Body of pancreas (tissue), 4 donors: ENCODE measurements around the gene GNPTG. TPM values are rescaled to one million over a fixed set of nuclear protein-coding genes. Genes with fewer than 3 reads are reported as not detected.

Experiments
- ATAC-seq: fragments of 150-250 bp; one replicate; pipeline ENCODE4 v1.9.1; 2016
- DNase-seq, 4 donors: peaks; one replicate each; pipeline ENCODE4 v3.0.0-alpha.2; 2019
- H3K27ac ChIP-seq, 4 donors: fragments of 200-600 bp; sonication (generic); 1 replicate in 3 of 4; 2 replicates in 1 of 4; pipeline versions ENCODE4 v1.5.1 to v1.6.1; 2016 to 2019; ENCODE audit warnings: mild to moderate bottlenecking in 1 of 4, mixed read lengths in 1 of 4, moderate library complexity in 1 of 4
- H3K27me3 ChIP-seq, 2 donors: fragments of 200-600 bp; sonication (generic); one replicate each; pipeline ENCODE4 v1.6.0; 2016; ENCODE audit warnings: mild to moderate bottlenecking in 1 of 2
- H3K36me3 ChIP-seq, 2 donors: fragments of 200-600 bp; sonication (generic); replicated peaks in 1 of 2; 2 replicates each; pipeline ENCODE4 v1.5.1; 2016; ENCODE audit warnings: low read depth in 2 of 2; ENCODE audit not compliant: insufficient read depth in 1 of 2
- H3K4me1 ChIP-seq: fragments of 200-600 bp; sonication (generic); one replicate; pipeline ENCODE4 v1.6.0; 2016
- H3K4me3 ChIP-seq, 2 donors: fragments of 200-600 bp; sonication (generic); 1 replicate in 1 of 2; 2 replicates in 1 of 2; pipeline ENCODE4 v1.5.1; 2016 to 2019
- H3K9me3 ChIP-seq, 3 donors: fragments of 200-600 bp; sonication (generic); 1 replicate in 2 of 3; 2 replicates in 1 of 3; pipeline ENCODE4 v1.5.1; 2016
- POLR2A ChIP-seq, 3 donors: fragments of 450-650 bp; IDR thresholded peaks; one replicate each; pipeline ENCODE4 v1.6.1; 2016; ENCODE audit warnings: antibody characterized with exemption in 3 of 3, mild to moderate bottlenecking in 2 of 3
- WGBS, 2 donors: methylation state at CpG; one replicate each; pipeline ENCODE4 v1.1.5; 2017; 5-methylcytosine and 5-hydroxymethylcytosine counted together
- intact Hi-C: fragments of 100-400 bp; cut with DNase I; formaldehyde crosslinking; loops from one replicate; pipeline ENCODE4 v1.15.1; 2023
- total RNA-seq, 2 donors: library from RNA; depleted of rRNA; stranded (reverse); fragments of >200 nt; gene quantifications; one replicate each; pipeline ENCODE4 v1.1.0, GENCODE V29; 2016
- TF ChIP-seq, protein P1 (sequence below), 7 experiments: fragments of 450-650 bp in 4 of 7; fragments of 200-600 bp in 3 of 7; sonication (generic) in 3 of 7; IDR thresholded peaks; one replicate each; pipeline ENCODE4 v1.5.1; 2016 to 2019; ENCODE audit warnings: antibody characterized with exemption in 7 of 7

GNPTG gene
- total RNA-seq, 2 donors from 2014 or later = 38.1 to 98.2 TPM

DNA sequence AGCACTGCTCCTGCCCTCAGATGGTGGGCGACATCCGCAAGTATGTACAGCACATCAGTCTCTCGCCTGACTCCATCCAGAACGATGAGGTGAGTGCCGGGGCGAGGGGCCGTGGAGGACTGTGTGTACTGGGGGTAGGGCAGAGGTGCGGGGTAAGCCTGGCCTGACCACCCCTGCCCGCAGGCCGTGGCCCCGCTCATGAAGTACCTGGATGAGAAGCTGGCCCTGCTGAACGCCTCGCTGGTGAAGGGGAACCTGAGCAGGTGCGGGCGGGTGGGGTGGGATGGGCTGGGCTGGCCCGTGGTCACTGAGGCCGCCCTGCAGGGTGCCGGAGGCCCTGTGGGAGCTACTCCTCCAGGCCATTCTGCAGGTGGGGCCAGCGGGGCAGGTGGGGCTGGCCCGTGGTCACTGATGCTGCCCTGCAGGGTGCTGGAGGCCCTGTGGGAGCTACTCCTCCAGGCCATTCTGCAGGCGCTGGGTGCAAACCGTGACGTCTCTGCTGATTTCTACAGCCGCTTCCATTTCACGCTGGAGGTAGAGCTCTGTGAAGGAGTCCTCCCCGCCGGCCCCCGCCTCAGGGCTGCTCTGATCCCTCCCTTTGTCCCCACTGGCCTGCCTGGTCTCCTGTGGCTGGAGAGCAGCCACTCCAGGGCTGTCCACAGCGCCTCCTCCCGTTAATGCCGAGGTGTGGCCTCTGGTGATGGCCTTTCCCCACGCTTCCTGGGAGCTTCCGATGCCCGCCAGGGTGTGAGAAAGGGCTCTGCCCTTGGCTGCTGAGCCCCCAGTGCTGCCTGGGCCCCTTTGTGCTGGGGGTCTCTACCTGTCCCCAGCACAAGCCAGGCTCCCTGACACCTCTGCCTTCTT, 5.1 kb upstream of the GNPTG start:
- no peak for TF ChIP-seq POLR2A (IDR thresholded peaks at IDR 0.05)
- TF ChIP-seq, protein P1, sequence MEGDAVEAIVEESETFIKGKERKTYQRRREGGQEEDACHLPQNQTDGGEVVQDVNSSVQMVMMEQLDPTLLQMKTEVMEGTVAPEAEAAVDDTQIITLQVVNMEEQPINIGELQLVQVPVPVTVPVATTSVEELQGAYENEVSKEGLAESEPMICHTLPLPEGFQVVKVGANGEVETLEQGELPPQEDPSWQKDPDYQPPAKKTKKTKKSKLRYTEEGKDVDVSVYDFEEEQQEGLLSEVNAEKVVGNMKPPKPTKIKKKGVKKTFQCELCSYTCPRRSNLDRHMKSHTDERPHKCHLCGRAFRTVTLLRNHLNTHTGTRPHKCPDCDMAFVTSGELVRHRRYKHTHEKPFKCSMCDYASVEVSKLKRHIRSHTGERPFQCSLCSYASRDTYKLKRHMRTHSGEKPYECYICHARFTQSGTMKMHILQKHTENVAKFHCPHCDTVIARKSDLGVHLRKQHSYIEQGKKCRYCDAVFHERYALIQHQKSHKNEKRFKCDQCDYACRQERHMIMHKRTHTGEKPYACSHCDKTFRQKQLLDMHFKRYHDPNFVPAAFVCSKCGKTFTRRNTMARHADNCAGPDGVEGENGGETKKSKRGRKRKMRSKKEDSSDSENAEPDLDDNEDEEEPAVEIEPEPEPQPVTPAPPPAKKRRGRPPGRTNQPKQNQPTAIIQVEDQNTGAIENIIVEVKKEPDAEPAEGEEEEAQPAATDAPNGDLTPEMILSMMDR (IDR thresholded peaks at IDR 0.05) = no peak
- no peak for DNase-seq
- H3K4me3 ChIP-seq = no peak overlapping the region
- H3K27ac ChIP-seq = no peak overlapping the region
- no peaks in the 10 kb centered on the region for H3K9me3 ChIP-seq
- H3K27me3 ChIP-seq = no peaks in the 10 kb centered on the region
- 72% methylated on average over 33 of the region's 34 CpGs; no CpG with 5 or more reads in 1 of the 2 donors for WGBS, 2 donors
- intact Hi-C loops = no loop called here
- peaks cover 3 to 5% of the 10 kb centered on the region in 2 donors for H3K36me3 ChIP-seq
- no peak for ATAC-seq
- H3K4me1 ChIP-seq = peaks cover 31% of the 10 kb centered on the region

DNA sequence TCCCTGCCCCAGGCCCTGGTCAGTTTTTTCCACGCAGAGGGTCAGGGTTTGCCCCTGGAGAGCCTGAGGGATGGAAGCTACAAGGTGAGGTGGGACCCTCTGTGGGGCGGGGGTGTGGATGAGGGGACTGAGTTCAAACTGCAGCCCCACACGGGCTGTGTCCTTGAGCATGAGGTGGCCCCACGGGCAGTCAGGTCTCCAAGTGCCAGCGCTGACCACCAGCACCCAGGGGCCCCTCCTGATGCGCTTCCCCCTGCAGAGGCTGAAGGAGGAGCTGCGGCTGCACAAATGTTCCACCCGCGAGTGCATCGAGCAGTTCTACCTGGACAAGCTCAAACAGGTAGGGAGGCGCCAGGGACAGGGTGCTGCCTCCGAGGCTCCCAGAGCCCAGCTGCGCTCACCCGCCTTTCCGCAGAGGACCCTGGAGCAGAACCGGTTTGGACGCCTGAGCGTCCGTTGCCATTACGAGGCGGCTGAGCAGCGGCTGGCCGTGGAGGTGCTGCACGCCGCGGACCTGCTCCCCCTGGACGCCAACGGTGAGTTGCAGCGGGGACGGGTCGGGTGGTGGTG, 4.4 kb upstream of the GNPTG start:
- DNase-seq (no peak), ATAC-seq (no peak)
- no peaks in the 10 kb centered on the region for H3K9me3 ChIP-seq
- H3K27me3 ChIP-seq = no peaks in the 10 kb centered on the region
- H3K4me3 ChIP-seq = no peak overlapping the region
- TF ChIP-seq, protein P1 (IDR thresholded peaks at IDR 0.05) = no peak
- no peak for TF ChIP-seq POLR2A (IDR thresholded peaks at IDR 0.05)
- peaks cover 29% of the 10 kb centered on the region for H3K4me1 ChIP-seq
- 78 to 82% methylated on average over 5 to 22 of the region's 31 CpGs for WGBS, 2 donors
- intact Hi-C loops = no loop called here
- H3K36me3 ChIP-seq = peaks cover 3 to 5% of the 10 kb centered on the region in 2 donors
- H3K27ac ChIP-seq = no peak overlapping the region

DNA sequence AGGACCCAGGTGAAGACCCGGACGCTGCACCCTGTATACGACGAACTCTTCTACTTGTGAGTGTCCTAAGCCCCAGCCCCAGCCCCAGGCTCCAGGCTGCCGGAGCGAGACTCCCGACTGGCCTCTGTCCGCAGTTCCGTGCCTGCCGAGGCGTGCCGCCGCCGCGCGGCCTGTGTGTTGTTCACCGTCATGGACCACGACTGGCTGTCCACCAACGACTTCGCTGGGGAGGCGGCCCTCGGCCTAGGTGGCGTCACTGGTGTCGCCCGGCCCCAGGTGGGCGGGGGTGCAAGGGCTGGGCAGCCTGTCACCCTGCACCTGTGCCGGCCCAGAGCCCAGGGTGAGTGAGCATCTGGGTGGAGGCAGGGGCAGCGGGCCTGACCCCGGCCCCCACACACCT, 3.8 kb upstream of the GNPTG start:
- Histone ChIP-seq H3K4me1 (peaks cover 30% of the 10 kb centered on the region), H3K36me3 (peaks cover 3 to 5% of the 10 kb centered on the region in 2 donors), H3K27ac (no peak overlapping the region), H3K4me3 (no peak overlapping the region), H3K9me3 (no peaks in the 10 kb centered on the region), H3K27me3 (no peaks in the 10 kb centered on the region)
- TF ChIP-seq, protein P1 (IDR thresholded peaks at IDR 0.05) = no peak
- TF ChIP-seq POLR2A (IDR thresholded peaks at IDR 0.05) = no peak
- DNase-seq = no peak
- WGBS, 2 donors = 90 to 91% methylated on average over 5 to 27 of the region's 29 CpGs
- no peak for ATAC-seq
- intact Hi-C loops = no loop called here

DNA sequence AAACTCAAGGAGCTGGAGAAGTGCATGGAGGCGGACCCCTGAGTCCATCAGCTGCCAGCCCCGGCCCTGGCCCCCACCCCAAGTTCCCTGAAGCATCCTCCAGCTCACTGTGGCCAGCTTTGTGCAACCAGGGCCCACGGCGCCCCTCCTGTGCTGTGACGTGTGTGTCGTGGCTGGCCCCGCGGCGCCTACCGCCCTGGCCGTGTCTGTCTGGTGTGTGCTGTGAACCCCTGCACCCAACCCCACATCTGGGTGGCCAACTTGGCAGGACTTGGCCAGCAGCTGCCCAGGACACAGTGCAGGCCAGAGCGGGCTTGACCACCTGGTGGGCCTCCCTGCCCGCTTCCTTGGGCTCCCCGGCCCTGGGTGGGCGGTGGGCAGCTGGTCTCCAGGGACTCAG, 3.3 kb upstream of the GNPTG start:
- no peak overlapping the region for H3K27ac ChIP-seq
- no peak for ATAC-seq
- peaks cover 33% of the 10 kb centered on the region for H3K4me1 ChIP-seq
- intact Hi-C loops = no loop called here
- peaks cover 3 to 5% of the 10 kb centered on the region in 2 donors for H3K36me3 ChIP-seq
- H3K9me3 ChIP-seq = no peaks in the 10 kb centered on the region
- DNase-seq = no peak
- H3K4me3 ChIP-seq = no peak overlapping the region
- WGBS, 2 donors = 87 to 100% methylated on average over 3 to 14 of the region's 15 CpGs
- H3K27me3 ChIP-seq = no peaks in the 10 kb centered on the region
- TF ChIP-seq, protein P1 (IDR thresholded peaks at IDR 0.05) = no peak
- TF ChIP-seq POLR2A (IDR thresholded peaks at IDR 0.05) = no peak
